Tibial artery (tissue), 4 donors: Measurements from ENCODE around the gene POTEM.
"Not testable (repeated sequence)": the region's sequence is repeated elsewhere in the genome, so short reads cannot be mapped to it uniquely, and the experiment has no call there.

Experiments used
- DNase-seq, 2 donors: peaks; one replicate each; pipeline ENCODE4 v3.0.0-alpha.2; 2019
- H3K27ac ChIP-seq, 2 donors: fragments of 200-600 bp; sonication (generic) in 1 of 2; 1 replicate in 1 of 2; 2 replicates in 1 of 2; pipeline ENCODE4 v1.5.1; 2018 to 2019; ENCODE audit warnings: mild to moderate bottlenecking in 1 of 2
- H3K27me3 ChIP-seq, 2 donors: fragments of 200-600 bp; sonication (generic) in 1 of 2; one replicate each; pipeline versions ENCODE4 v1.5.1 to v1.6.0; 2016 to 2019
- H3K36me3 ChIP-seq, 3 donors: fragments of 200-600 bp; sonication (generic) in 2 of 3; one replicate each; pipeline ENCODE4 v1.5.1; 2016 to 2019; ENCODE audit warnings: mild to moderate bottlenecking in 2 of 3
- H3K4me1 ChIP-seq, 4 donors: fragments of 200-600 bp; sonication (generic) in 2 of 4; 1 replicate in 3 of 4; 2 replicates in 1 of 4; pipeline ENCODE4 v1.5.1; 2016 to 2019
- H3K4me3 ChIP-seq, 2 donors: fragments of 200-600 bp; sonication (generic) in 1 of 2; 1 replicate in 1 of 2; 2 replicates in 1 of 2; pipeline ENCODE4 v1.5.1; 2018 to 2019; ENCODE audit warnings: mild to moderate bottlenecking in 2 of 2
- H3K9me3 ChIP-seq, 3 donors: fragments of 200-600 bp; sonication (generic) in 1 of 3; one replicate each; pipeline ENCODE4 v1.5.1; 2016 to 2019
- intact Hi-C: fragments of 100-400 bp; cut with DNase I; formaldehyde crosslinking; loops from one replicate; pipeline ENCODE4 v1.15.0; 2023; ENCODE audit warnings: low total_unique reads

Gene POTEM

DNA sequence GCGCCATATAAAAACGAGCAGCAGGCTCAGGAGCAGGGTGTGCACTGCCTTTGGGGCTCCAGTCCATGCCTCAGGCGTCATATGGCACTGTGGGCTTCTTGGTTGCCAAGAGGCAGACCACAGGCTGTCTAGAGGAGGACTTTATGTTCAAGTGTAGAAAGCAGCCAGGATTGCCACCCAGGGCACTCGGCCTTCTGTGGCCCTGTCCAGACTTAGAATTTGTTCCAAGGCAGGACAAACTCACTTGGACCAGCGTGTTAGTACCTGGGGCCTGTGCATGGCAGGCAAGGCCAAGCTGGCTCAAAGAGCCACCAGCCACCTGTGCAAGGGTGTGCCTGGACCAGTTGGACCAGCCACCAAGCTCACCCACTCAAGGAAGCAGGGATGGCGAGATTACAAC, 40.4 kb downstream of the POTEM start:
- peak in 1 of 2 donors; percentile 43 for DNase-seq
- H3K4me1 ChIP-seq, H3K36me3 ChIP-seq, intact Hi-C loops, H3K27ac ChIP-seq, H3K27me3 ChIP-seq, H3K9me3 ChIP-seq, H3K4me3 ChIP-seq: not testable (repeated sequence)

DNA sequence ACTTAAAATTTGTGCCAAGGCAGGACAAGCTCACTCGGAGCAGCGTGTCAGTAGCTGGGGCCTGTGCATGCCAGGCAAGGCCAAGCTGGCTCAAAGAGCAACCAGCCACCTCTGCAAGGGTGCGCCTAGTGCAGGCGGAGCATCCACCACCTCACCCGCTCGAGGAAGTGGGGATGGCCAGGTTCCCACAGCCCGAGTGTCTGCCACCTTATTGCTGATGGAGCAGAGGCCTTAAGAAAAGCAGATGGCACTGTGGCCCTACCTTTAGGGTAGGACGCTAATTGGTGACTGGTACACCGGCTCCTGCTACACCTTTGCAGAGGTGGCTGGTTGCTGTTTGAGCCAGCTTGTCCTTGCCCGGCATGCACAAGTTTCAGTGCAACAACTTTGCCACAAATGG, 43.8 kb downstream of the POTEM start:
- H3K36me3 ChIP-seq, DNase-seq, H3K4me1 ChIP-seq, H3K9me3 ChIP-seq, H3K27me3 ChIP-seq, H3K4me3 ChIP-seq, H3K27ac ChIP-seq, intact Hi-C loops: not testable (repeated sequence)

GRCh38 chr14:19011703-19012102, 44.5 kb downstream of the POTEM start:
- DNase-seq = peak; percentile 15 to 16

DNA sequence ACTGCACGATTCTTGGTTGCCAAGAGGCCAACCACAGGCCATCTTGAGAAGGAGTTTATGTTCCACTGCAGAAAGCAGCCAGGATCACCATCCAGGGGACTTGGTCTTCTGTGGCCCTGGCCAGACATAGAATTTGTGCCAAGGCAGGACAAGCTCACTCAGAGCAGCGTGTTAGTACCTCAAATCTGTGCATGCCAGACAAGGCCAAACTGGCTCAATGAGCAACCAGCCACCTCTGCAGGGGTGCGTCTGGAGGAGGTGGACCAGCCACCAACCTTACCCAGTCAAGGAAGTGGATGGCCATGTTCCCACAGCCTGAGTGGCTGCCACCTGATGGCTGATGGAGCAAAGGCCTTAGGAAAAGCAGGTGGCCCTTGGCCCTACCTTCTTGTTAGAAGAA, 48.0 kb downstream of the POTEM start:
- H3K27ac ChIP-seq, H3K9me3 ChIP-seq, H3K4me1 ChIP-seq, DNase-seq, H3K27me3 ChIP-seq, H3K4me3 ChIP-seq, H3K36me3 ChIP-seq, intact Hi-C loops: not testable (repeated sequence)

More at GRCh38 chr14:19011703-19012102, 44.5 kb downstream of the POTEM start:
- H3K4me1 ChIP-seq, H3K36me3 ChIP-seq, intact Hi-C loops, H3K27me3 ChIP-seq, H3K27ac ChIP-seq, H3K4me3 ChIP-seq, H3K9me3 ChIP-seq: not testable (repeated sequence)

DNA sequence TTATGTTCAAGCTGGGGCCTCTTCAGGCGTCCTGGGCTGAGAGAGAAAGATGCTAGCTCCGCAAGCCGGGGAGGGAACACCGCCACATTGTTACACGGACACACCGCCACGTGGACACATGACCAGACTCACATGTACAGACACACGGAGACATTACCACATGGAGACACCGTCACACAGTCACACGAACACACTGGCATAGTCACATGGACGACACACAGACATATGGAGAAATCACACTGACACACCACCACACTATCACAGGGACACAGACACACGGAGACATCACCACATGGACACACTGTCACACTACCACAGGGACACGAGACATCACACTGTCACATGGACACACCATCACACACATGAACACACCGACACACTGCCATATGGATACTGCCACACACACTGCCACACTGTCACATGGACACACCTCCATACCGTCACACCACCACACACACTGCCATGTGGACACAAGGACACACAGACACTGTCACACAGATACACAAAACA, 57.9 kb downstream of the POTEM start:
- H3K4me3 ChIP-seq, H3K27ac ChIP-seq, H3K36me3 ChIP-seq, H3K27me3 ChIP-seq, H3K9me3 ChIP-seq, H3K4me1 ChIP-seq, intact Hi-C loops: not testable (repeated sequence)
- peak in 1 of 2 donors; percentile 23 for DNase-seq

- DNase-seq, intact Hi-C loops, H3K36me3 ChIP-seq, H3K27me3 ChIP-seq, H3K27ac ChIP-seq, H3K4me3 ChIP-seq, H3K4me1 ChIP-seq, H3K9me3 ChIP-seq: not testable (repeated sequence)
Measured at GRCh38 chr14:19026649-19027351, 59.6 kb downstream of the POTEM start.

DNA sequence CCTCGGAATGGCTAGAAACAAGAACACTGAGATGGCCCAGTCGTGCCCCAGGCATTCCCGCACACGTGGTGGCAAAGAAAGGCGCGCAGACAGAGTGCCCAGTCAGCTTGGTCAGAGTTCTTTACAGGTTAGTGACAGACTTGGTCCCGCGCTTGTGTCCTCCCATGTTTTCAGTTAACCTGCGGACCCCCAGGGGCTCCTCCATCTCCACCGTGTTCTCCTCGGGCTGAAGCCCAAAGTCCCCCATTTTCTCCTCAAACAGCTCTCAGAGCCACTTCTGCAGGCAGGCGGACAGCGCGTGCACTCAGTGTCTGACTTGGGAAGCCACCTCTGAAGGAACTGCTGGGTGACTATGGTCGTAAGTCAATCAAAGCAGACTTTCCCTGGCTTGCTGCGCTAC, 60.7 kb downstream of the POTEM start:
- H3K27me3 ChIP-seq, H3K4me1 ChIP-seq, H3K36me3 ChIP-seq, DNase-seq, H3K4me3 ChIP-seq, H3K9me3 ChIP-seq, H3K27ac ChIP-seq, intact Hi-C loops: not testable (repeated sequence)

DNA sequence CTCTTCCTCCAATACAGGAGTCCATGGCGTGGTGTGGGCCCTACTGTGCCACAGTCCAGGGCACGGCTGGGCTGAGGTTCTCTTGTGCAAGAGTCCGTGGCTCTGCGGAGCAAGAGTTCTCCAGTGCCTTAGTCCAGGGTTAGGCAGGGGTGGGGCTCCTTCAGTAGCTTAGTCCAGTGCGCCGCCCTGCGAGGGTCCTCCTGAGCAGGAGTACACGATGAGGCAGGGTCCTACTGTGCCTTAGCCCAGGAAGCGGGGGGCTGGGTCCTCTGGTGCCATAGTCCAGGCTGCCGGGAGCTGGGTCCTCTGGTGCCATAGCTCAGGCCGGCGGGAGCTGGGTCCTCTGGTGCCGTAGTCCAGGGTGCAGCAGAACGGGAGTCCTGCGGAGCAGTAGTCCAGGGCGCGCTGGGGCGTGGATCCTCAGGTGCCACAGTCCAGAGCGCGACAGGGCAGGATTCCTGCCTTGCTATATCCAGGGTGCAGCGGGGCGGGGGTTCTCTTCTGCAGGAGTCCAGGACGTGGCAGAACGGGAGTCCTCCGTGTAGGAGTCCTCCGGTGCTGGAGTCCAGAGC, 69.7 kb downstream of the POTEM start:
- H3K27me3 ChIP-seq, H3K4me1 ChIP-seq, intact Hi-C loops, H3K9me3 ChIP-seq, DNase-seq, H3K36me3 ChIP-seq, H3K4me3 ChIP-seq, H3K27ac ChIP-seq: not testable (repeated sequence)

- H3K27ac ChIP-seq, H3K36me3 ChIP-seq, H3K4me1 ChIP-seq, H3K9me3 ChIP-seq, H3K27me3 ChIP-seq, H3K4me3 ChIP-seq, DNase-seq, intact Hi-C loops: not testable (repeated sequence)
Measured at GRCh38 chr14:19038060-19038664, 70.9 kb downstream of the POTEM start.

DNA sequence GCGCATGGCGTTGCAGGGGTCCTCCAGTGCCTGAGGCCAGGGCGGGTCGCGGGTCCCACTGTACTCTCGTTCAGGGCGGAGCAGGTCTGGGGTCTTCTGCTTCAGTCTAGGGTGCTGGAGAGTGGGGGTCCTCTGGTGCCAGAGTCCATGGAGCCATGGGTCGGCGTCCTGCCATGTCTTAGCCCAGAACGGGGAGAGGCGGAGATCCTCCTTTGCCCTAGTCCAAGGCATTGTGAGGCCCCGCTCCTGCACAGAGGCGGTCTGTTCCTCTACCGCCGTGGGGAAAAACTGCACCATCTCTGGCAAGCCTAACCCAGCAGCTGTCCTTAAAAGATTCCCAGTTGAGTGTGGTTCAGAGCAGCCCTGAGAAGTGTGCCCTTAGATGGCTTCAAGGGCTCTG, 71.6 kb downstream of the POTEM start:
- DNase-seq, H3K9me3 ChIP-seq, H3K4me3 ChIP-seq, H3K36me3 ChIP-seq, H3K4me1 ChIP-seq, H3K27me3 ChIP-seq, intact Hi-C loops, H3K27ac ChIP-seq: not testable (repeated sequence)

DNA sequence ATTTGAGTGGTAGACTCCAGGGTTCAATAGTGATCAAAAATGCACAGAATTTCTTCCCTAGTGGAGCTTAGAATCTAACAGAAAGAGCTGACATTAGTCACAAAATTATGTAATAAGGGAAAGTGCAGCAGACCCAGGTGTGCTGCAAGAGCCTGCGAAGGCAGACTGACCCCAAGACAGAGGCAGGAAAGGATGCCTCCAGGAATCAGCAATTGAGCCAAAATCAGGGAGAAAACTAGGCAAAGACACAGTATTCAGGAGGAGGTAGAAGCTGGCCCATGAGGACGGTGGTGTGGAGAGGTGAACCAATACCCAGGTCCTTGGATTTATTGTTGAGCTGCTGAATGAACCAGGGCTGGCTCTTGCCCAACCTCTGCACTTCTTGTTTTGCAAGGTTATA, 76.2 kb downstream of the POTEM start:
- H3K4me1 ChIP-seq, H3K27me3 ChIP-seq, H3K9me3 ChIP-seq, H3K27ac ChIP-seq, intact Hi-C loops, DNase-seq, H3K4me3 ChIP-seq, H3K36me3 ChIP-seq: not testable (repeated sequence)
